ENCODE measurements around the gene RNF113B. TPM values are rescaled to one million over a fixed set of nuclear protein-coding genes. Genes with fewer than 3 reads are reported as not detected.

RNF113B gene
- total and polyA plus RNA-seq, 2 experiments from 2014 or later = 0.19 TPM; not detected in 1

DNA sequence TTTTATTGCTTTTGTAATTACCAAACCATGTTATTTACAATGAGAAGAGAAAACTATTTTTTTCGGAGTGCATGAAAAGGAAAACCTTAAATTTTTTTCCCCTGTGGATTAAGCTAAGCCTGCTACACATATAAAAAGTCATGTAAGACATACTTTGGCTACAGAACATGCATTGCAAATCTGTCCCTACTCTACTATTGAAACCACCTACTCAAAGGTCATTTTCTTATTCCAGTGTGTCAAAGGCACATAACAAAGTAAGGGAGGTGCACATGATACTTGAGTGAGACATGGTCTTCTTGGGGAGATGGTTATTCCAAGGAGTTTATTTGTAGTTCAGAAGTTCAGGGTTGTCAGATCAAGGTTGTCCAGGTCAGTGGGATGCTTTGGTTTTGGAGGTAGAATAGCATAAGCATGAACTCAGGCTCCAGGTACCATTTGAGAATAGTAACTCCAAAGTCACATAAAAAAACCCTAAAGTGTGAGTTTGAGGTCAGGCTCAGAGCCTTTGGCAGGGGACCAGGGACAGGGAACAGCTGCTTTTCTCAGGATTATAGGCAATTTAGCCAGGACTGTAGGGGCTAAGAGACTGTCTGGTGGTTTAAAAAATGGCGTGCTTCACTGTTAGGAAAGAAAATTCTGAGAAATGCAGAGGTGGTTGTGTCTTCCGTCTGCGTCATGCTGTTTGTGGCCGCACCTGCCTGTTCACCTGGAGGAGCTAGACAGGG is 18.7 kb downstream of the RNF113B start:
- peaks cover 93% of the 10 kb centered on the region for H3K79me2 ChIP-seq (replicated peaks; ENCODE audit: insufficient read depth)

More for the DNA sequence above, 18.7 kb downstream of the RNF113B start:
- no peaks in the 10 kb centered on the region for H3K36me3 ChIP-seq (ENCODE audit: insufficient read depth)
- no peak overlapping the region for H3K27ac ChIP-seq (ENCODE audit: low read depth)
- TF ChIP-seq ZNF462 (CRISPR knock-in tag; IDR thresholded peaks at IDR 0.05) = no peak
- TF ChIP-seq, protein P1, sequence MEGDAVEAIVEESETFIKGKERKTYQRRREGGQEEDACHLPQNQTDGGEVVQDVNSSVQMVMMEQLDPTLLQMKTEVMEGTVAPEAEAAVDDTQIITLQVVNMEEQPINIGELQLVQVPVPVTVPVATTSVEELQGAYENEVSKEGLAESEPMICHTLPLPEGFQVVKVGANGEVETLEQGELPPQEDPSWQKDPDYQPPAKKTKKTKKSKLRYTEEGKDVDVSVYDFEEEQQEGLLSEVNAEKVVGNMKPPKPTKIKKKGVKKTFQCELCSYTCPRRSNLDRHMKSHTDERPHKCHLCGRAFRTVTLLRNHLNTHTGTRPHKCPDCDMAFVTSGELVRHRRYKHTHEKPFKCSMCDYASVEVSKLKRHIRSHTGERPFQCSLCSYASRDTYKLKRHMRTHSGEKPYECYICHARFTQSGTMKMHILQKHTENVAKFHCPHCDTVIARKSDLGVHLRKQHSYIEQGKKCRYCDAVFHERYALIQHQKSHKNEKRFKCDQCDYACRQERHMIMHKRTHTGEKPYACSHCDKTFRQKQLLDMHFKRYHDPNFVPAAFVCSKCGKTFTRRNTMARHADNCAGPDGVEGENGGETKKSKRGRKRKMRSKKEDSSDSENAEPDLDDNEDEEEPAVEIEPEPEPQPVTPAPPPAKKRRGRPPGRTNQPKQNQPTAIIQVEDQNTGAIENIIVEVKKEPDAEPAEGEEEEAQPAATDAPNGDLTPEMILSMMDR (conservative IDR thresholded peaks at IDR 0.05; ENCODE audit: low read depth in 2 of 2) = no peak
- TF ChIP-seq, protein P2, sequence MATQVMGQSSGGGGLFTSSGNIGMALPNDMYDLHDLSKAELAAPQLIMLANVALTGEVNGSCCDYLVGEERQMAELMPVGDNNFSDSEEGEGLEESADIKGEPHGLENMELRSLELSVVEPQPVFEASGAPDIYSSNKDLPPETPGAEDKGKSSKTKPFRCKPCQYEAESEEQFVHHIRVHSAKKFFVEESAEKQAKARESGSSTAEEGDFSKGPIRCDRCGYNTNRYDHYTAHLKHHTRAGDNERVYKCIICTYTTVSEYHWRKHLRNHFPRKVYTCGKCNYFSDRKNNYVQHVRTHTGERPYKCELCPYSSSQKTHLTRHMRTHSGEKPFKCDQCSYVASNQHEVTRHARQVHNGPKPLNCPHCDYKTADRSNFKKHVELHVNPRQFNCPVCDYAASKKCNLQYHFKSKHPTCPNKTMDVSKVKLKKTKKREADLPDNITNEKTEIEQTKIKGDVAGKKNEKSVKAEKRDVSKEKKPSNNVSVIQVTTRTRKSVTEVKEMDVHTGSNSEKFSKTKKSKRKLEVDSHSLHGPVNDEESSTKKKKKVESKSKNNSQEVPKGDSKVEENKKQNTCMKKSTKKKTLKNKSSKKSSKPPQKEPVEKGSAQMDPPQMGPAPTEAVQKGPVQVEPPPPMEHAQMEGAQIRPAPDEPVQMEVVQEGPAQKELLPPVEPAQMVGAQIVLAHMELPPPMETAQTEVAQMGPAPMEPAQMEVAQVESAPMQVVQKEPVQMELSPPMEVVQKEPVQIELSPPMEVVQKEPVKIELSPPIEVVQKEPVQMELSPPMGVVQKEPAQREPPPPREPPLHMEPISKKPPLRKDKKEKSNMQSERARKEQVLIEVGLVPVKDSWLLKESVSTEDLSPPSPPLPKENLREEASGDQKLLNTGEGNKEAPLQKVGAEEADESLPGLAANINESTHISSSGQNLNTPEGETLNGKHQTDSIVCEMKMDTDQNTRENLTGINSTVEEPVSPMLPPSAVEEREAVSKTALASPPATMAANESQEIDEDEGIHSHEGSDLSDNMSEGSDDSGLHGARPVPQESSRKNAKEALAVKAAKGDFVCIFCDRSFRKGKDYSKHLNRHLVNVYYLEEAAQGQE (IDR thresholded peaks at IDR 0.05; ENCODE audit: unreplicated experiment) = no peak
- TF ChIP-seq EZH2 (IDR thresholded peaks at IDR 0.05; ENCODE audit: low read depth, unreplicated experiment) = no peak
- no peak for TF ChIP-seq STAT1 (IDR thresholded peaks at IDR 0.05; ENCODE audit: unreplicated experiment)
- TF ChIP-seq ZNF331 (CRISPR knock-in tag; IDR thresholded peaks at IDR 0.05; ENCODE audit: low read depth) = no peak
- TF ChIP-seq NANOG (IDR thresholded peaks at IDR 0.05; ENCODE audit: borderline replicate concordance) = no peak
- no peak for TF ChIP-seq CREB1 (CRISPR knock-in tag; IDR thresholded peaks at IDR 0.05; ENCODE audit: low read depth)
- no peak for TF ChIP-seq ZNF114 (CRISPR knock-in tag; IDR thresholded peaks at IDR 0.05)
- no peak for TF ChIP-seq EZH2phosphoT487 (IDR thresholded peaks at IDR 0.05; ENCODE audit: unreplicated experiment)
- no peak for TF ChIP-seq POLR2AphosphoS5 (IDR thresholded peaks at IDR 0.05; ENCODE audit: low read depth)
- TF ChIP-seq ETS1 (IDR thresholded peaks at IDR 0.05) = no peak
- TF ChIP-seq JUNB (IDR thresholded peaks at IDR 0.05; ENCODE audit: unreplicated experiment) = no peak
- H3K4me1 ChIP-seq (ENCODE audit: insufficient read depth) = peaks cover 22% of the 10 kb centered on the region
- ATAC-seq (no peak), DNase-seq (ENCODE audit: low spot score) (no peak)
- peaks cover 33% of the 10 kb centered on the region for H3K4me1 Mint-ChIP-seq
- H4K20me1 ChIP-seq (replicated peaks; ENCODE audit: insufficient read depth) = peaks cover 7% of the 10 kb centered on the region; the same call in 1 of the 2 replicates
- H3K9me3 Mint-ChIP-seq = no peaks in the 10 kb centered on the region
- peaks cover 3% of the 10 kb centered on the region for H3K27me3 Mint-ChIP-seq (ENCODE audit: insufficient read depth, low read depth, poor library complexity)
- H3K4me2 ChIP-seq = no peak overlapping the region
- H3K27me3 ChIP-seq (ENCODE audit: insufficient read depth) = no peaks in the 10 kb centered on the region
- no peak overlapping the region for H3K4me3 ChIP-seq
- no peak overlapping the region for H3K4me3 Mint-ChIP-seq
- H3K9me2 ChIP-seq (ENCODE audit: insufficient read depth) = no peaks in the 10 kb centered on the region
- H3K36me3 Mint-ChIP-seq (ENCODE audit: low read depth) = peaks cover 15% of the 10 kb centered on the region; the same call in 2 of the 3 replicates
- no peaks in the 10 kb centered on the region for H3F3A ChIP-seq (replicated peaks; ENCODE audit: low read depth)
- no peak overlapping the region for H2AFZ ChIP-seq
- no peak overlapping the region; the same call in 1 of the 2 replicates for H3K27ac Mint-ChIP-seq
